Hepatocyte (in vitro differentiated cells): ENCODE results near the gene CAMSAP1.
"Not testable (repeated sequence)": the region's sequence is repeated elsewhere in the genome, so short reads cannot be mapped to it uniquely, and the experiment has no call there.

Experiments
- EZH2 ChIP-seq: fragments of 200-600 bp; sonication (generic); IDR thresholded peaks from 2 replicates; pipeline ENCODE4 v1.6.1; 2016; ENCODE audit warnings: antibody characterized with exemption, mild to moderate bottlenecking, borderline replicate concordance
- EZH2phosphoT487 ChIP-seq: fragments of 200-600 bp; sonication (generic); IDR thresholded peaks from one replicate; pipeline ENCODE4 v1.6.1; 2018; ENCODE audit warnings: antibody characterized with exemption, mild to moderate bottlenecking, low read depth, moderate library complexity; ENCODE audit not compliant: unreplicated experiment, severe bottlenecking
- TF ChIP-seq, protein P1 (sequence below): fragments of 200-600 bp; sonication (generic); IDR thresholded peaks from 2 replicates; pipeline ENCODE4 v1.5.1; 2016; ENCODE audit warnings: antibody characterized with exemption, mild to moderate bottlenecking; ENCODE audit not compliant: poor library complexity

DNA sequence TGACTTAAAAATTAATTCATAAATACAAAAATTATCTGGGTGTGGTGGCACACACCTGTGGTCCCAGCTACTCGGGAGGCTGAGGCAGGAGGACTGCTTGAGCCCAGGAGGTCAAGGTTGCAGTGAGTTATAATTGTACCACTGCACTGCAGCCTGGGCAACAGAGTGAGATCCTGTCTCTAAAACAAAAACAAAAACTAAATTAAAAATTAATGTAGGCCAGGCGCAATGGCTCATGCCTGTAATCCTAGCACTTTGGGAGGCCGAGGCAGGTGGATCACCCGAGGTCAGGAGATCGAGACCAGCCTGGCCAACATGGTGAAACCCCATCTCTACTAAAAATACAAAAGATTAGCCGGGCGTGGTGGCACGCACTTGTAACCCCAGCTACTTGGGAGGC lies 44.0 kb upstream of the CAMSAP1 start:
- not testable (repeated sequence) for TF ChIP-seq EZH2, EZH2phosphoT487
- TF ChIP-seq, protein P1, sequence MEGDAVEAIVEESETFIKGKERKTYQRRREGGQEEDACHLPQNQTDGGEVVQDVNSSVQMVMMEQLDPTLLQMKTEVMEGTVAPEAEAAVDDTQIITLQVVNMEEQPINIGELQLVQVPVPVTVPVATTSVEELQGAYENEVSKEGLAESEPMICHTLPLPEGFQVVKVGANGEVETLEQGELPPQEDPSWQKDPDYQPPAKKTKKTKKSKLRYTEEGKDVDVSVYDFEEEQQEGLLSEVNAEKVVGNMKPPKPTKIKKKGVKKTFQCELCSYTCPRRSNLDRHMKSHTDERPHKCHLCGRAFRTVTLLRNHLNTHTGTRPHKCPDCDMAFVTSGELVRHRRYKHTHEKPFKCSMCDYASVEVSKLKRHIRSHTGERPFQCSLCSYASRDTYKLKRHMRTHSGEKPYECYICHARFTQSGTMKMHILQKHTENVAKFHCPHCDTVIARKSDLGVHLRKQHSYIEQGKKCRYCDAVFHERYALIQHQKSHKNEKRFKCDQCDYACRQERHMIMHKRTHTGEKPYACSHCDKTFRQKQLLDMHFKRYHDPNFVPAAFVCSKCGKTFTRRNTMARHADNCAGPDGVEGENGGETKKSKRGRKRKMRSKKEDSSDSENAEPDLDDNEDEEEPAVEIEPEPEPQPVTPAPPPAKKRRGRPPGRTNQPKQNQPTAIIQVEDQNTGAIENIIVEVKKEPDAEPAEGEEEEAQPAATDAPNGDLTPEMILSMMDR, result not testable (repeated sequence)
